H1 (cell line): ENCODE data around the gene CPA4. TPM values are rescaled to one million over a fixed set of nuclear protein-coding genes. Genes with fewer than 3 reads are reported as not detected.

Experiments
- CTCF ChIA-PET: fragments of 300-600 bp; sonication (Branson Sonifier 250); formaldehyde crosslinking; loops from one replicate; lab custom pipeline; 2021; ENCODE audit not compliant: partially characterized antibody; lab: Charles Lee
- POLR2A ChIA-PET: fragments of 300-600 bp; sonication (Branson Sonifier 250); formaldehyde crosslinking; loops from one replicate; lab custom pipeline; 2021; ENCODE audit warnings: inconsistent platforms; ENCODE audit not compliant: partially characterized antibody; lab: Charles Lee
- DNase-seq, 2 experiments: peaks; one replicate each; pipeline versions ENCODE4 v3.0.0 to v3.0.0-alpha.2; 2010 to 2022; ENCODE audit warnings: low spot score in 2 of 2, low read depth in 1 of 2, mixed read lengths in 1 of 2
- FAIRE-seq: peaks from 2 replicates; lab custom pipeline; 2011; peaks lifted over from hg19 to GRCh38; lab: Jason Lieb, UNC
- H2AFZ ChIP-seq: 2 replicates; pipeline ENCODE4 v1.8.1; 2012; ENCODE audit warnings: low read length, inconsistent platforms
- H2AK5ac ChIP-seq: 2 replicates; pipeline ENCODE4 v1.6.1; 2013; ENCODE audit warnings: low read depth, low read length
- H2BK120ac ChIP-seq: replicated peaks from 2 replicates; pipeline ENCODE3; 2013; ENCODE audit warnings: low read depth, low read length, inconsistent platforms
- H2BK12ac ChIP-seq: 2 replicates; pipeline ENCODE4 v1.6.1; 2013; ENCODE audit warnings: low read depth, low read length
- H2BK15ac ChIP-seq: 2 replicates; pipeline ENCODE4 v1.6.1; 2013; ENCODE audit warnings: low read length
- H2BK20ac ChIP-seq: 2 replicates; pipeline ENCODE4 v1.6.1; 2013; ENCODE audit warnings: low read length
- H2BK5ac ChIP-seq: 2 replicates; pipeline ENCODE4 v1.6.1; 2013; ENCODE audit warnings: low read depth, low read length
- H3K14ac ChIP-seq: 2 replicates; pipeline ENCODE4 v1.6.1; 2013; ENCODE audit warnings: inconsistent platforms; ENCODE audit not compliant: insufficient read length
- H3K18ac ChIP-seq: 2 replicates; pipeline ENCODE4 v1.6.1; 2013; ENCODE audit warnings: low read length; ENCODE audit errors: extremely low read depth
- H3K23ac ChIP-seq: 2 replicates; pipeline ENCODE4 v1.6.1; 2013; ENCODE audit warnings: inconsistent platforms; ENCODE audit not compliant: insufficient read length
- H3K23me2 ChIP-seq: 2 replicates; pipeline ENCODE4 v1.6.1; 2013; ENCODE audit warnings: low read depth, low read length
- H3K27ac ChIP-seq: 2 replicates; pipeline ENCODE4 v1.6.1; 2011; ENCODE audit warnings: low read depth, low read length, inconsistent platforms
- H3K27me3 ChIP-seq, 4 experiments: replicated peaks in 1 of 4; 1 replicate in 1 of 4; 2 replicates in 3 of 4; pipeline versions ENCODE4 v1.6.1 to v1.8.1; 2011 to 2013; ENCODE audit warnings: low read length in 3 of 4, mild to moderate bottlenecking in 3 of 4, inconsistent platforms in 2 of 4, mixed read lengths in 2 of 4, moderate library complexity in 1 of 4; ENCODE audit not compliant: control insufficient read depth in 3 of 4, insufficient read depth in 3 of 4; ENCODE audit errors: extremely low read depth in 1 of 4
- H3K36me3 ChIP-seq, 4 experiments: 2 replicates each; pipeline versions ENCODE4 v1.6.1 to v1.8.1; 2011 to 2013; ENCODE audit warnings: mild to moderate bottlenecking in 4 of 4, low read length in 3 of 4, moderate library complexity in 2 of 4, control low read depth in 1 of 4, inconsistent platforms in 1 of 4; ENCODE audit not compliant: insufficient read depth in 4 of 4, control insufficient read depth in 2 of 4
- H3K4ac ChIP-seq: replicated peaks from 2 replicates; pipeline ENCODE3; 2013; ENCODE audit warnings: low read length, low read depth, mixed read lengths, inconsistent platforms; ENCODE audit not compliant: insufficient read length
- H3K4me1 ChIP-seq, 4 experiments: replicated peaks in 1 of 4; 1 replicate in 1 of 4; 2 replicates in 3 of 4; pipeline versions ENCODE4 v1.6.1 to v1.8.1; 2011 to 2013; ENCODE audit warnings: low read length in 3 of 4, inconsistent platforms in 2 of 4, mixed read lengths in 1 of 4; ENCODE audit not compliant: insufficient read depth in 4 of 4, control insufficient read depth in 3 of 4
- H3K4me2 ChIP-seq, 2 experiments: 2 replicates each; pipeline versions ENCODE4 v1.6.1 to v1.8.1; 2011 to 2013; ENCODE audit warnings: low read depth in 2 of 2, low read length in 2 of 2, control low read depth in 1 of 2, inconsistent platforms in 1 of 2, mild to moderate bottlenecking in 1 of 2; ENCODE audit not compliant: insufficient read depth in 1 of 2
- H3K4me3 ChIP-seq, 4 experiments: fragments of 200-600, 300-600 bp in 1 of 4; sonication (generic), shearing (Covaris generic), sonication (Bioruptor Twin) in 1 of 4; 2 replicates each; pipeline versions ENCODE4 v1.5.1 to v1.8.1; 2011 to 2016; ENCODE audit warnings: low read length in 4 of 4, low read depth in 3 of 4, control low read depth in 2 of 4, inconsistent platforms in 2 of 4, mild to moderate bottlenecking in 2 of 4, mixed read lengths in 1 of 4, moderate library complexity in 1 of 4; ENCODE audit not compliant: insufficient read depth in 2 of 4; ENCODE audit errors: extremely low read depth in 1 of 4
- H3K56ac ChIP-seq: replicated peaks from 2 replicates; pipeline ENCODE3; 2013; ENCODE audit warnings: low read depth, mild to moderate bottlenecking, mixed read lengths, low read length, inconsistent platforms; ENCODE audit not compliant: insufficient read length
- H3K79me1 ChIP-seq: 2 replicates; pipeline ENCODE4 v1.6.1; 2013; ENCODE audit warnings: low read depth, low read length, control low read depth
- H3K79me2 ChIP-seq, 2 experiments: 2 replicates each; pipeline versions ENCODE4 v1.6.1 to v1.8.1; 2012 to 2013; ENCODE audit warnings: low read length in 2 of 2, mild to moderate bottlenecking in 2 of 2, inconsistent platforms in 1 of 2; ENCODE audit not compliant: insufficient read depth in 2 of 2, control insufficient read depth in 1 of 2
- H3K9ac ChIP-seq, 4 experiments: replicated peaks in 1 of 4; 1 replicate in 1 of 4; 2 replicates in 3 of 4; pipeline versions ENCODE4 v1.6.1 to v1.8.1; 2011 to 2013; ENCODE audit warnings: low read depth in 3 of 4, low read length in 3 of 4, control low read depth in 2 of 4, mild to moderate bottlenecking in 2 of 4, moderate library complexity in 2 of 4, inconsistent platforms in 1 of 4; ENCODE audit errors: extremely low read depth in 1 of 4
- H3K9me3 ChIP-seq, 2 experiments: 2 replicates each; pipeline versions ENCODE4 v1.6.1 to v1.8.1; 2012 to 2013; ENCODE audit warnings: mild to moderate bottlenecking in 2 of 2, moderate library complexity in 2 of 2, control low read depth in 1 of 2, inconsistent platforms in 1 of 2, low read depth in 1 of 2, low read length in 1 of 2, mixed read lengths in 1 of 2; ENCODE audit not compliant: insufficient read depth in 2 of 2
- H4K20me1 ChIP-seq, 2 experiments: replicated peaks in 1 of 2; 2 replicates each; pipeline versions ENCODE3 to v1.8.1; 2011 to 2013; ENCODE audit warnings: inconsistent platforms in 2 of 2, low read length in 2 of 2, mild to moderate bottlenecking in 1 of 2; ENCODE audit not compliant: insufficient read depth in 2 of 2, control insufficient read depth in 1 of 2
- H4K5ac ChIP-seq: 2 replicates; pipeline ENCODE4 v1.6.1; 2013; ENCODE audit warnings: low read length, low read depth, mixed read lengths, inconsistent platforms; ENCODE audit not compliant: insufficient read length
- H4K8ac ChIP-seq: 2 replicates; pipeline ENCODE4 v1.8.0; 2013; ENCODE audit warnings: mild to moderate bottlenecking, moderate library complexity, low read length, inconsistent platforms; ENCODE audit not compliant: insufficient read depth; ENCODE audit errors: extremely low read depth
- H4K91ac ChIP-seq: replicated peaks from 2 replicates; pipeline ENCODE3; 2013; ENCODE audit warnings: low read length, mixed read lengths, inconsistent platforms; ENCODE audit not compliant: insufficient read length
- BRCA1 ChIP-seq: IDR thresholded peaks from 2 replicates; pipeline ENCODE4 v1.6.1; 2012; ENCODE audit warnings: low read depth, low read length, improper control_type of control experiment
- EP300 ChIP-seq, 2 experiments: IDR thresholded peaks; 1 replicate in 1 of 2; 2 replicates in 1 of 2; pipeline ENCODE4 v1.6.1; 2011 to 2012; ENCODE audit warnings: low read depth in 2 of 2, low read length in 2 of 2, mild to moderate bottlenecking in 2 of 2, borderline replicate concordance in 1 of 2, inconsistent platforms in 1 of 2, moderate library complexity in 1 of 2
- HDAC6 ChIP-seq: IDR thresholded peaks from one replicate; pipeline ENCODE4 v1.7.1; 2012; ENCODE audit warnings: low read depth, mild to moderate bottlenecking, inconsistent platforms, low read length, moderate library complexity
- POU5F1 ChIP-seq: IDR thresholded peaks from 2 replicates; pipeline ENCODE4 v1.6.1; 2011; ENCODE audit warnings: low read depth, mild to moderate bottlenecking, low read length, moderate library complexity
- RFX5 ChIP-seq: IDR thresholded peaks from 2 replicates; pipeline ENCODE4 v1.6.1; 2011; ENCODE audit warnings: low read depth, low read length, improper control_type of control experiment, borderline replicate concordance
- ZNF274 ChIP-seq: IDR thresholded peaks from 2 replicates; pipeline ENCODE4 v1.7.0; 2012; ENCODE audit warnings: low read length, borderline replicate concordance; ENCODE audit errors: extremely low read depth
- WGBS, 2 experiments: shearing (Covaris generic) in 1 of 2; methylation state at CpG; one replicate each; pipeline versions ENCODE4 v1.1.6 to v1.1.7; 2013 to 2015; ENCODE audit warnings: low lambda C conversion rate in 2 of 2, mixed read lengths in 2 of 2, inconsistent platforms in 1 of 2, low coverage in 1 of 2, missing lambda C conversion rate in 1 of 2; ENCODE audit not compliant: insufficient replicate concordance in 2 of 2, insufficient coverage in 1 of 2, insufficient read length in 1 of 2; ENCODE audit errors: extremely low coverage in 1 of 2, missing lambda C conversion rate in 1 of 2; 5-methylcytosine and 5-hydroxymethylcytosine counted together
- polyA plus RNA-seq, 7 experiments: library from polyadenylated mRNA; depleted of rRNA in 3 of 7; stranded (reverse) in 5 of 7; unstranded in 2 of 7; fragments of >200 nt in 5 of 7; fragments of 200-250 nt in 2 of 7; gene quantifications; 1 replicate in 5 of 7; 2 replicates in 1 of 7; 4 replicates in 1 of 7; pipeline versions ENCODE4 v1.2.1 to v1.2.3, GENCODE V29; 2011 to 2013; ENCODE audit warnings: missing spikeins in 2 of 7, mixed read lengths in 2 of 7
- total RNA-seq: library from RNA; stranded (reverse); fragmentation: NEBNext Ultra II Directional; extraction: Animal tissue kit (Norgen Biotek cat#: 25700); gene quantifications from 2 replicates; pipeline ENCODE4 v1.2.1, GENCODE V29; 2021
- TF ChIP-seq, protein P1 (sequence below), 3 experiments: IDR thresholded peaks; 1 replicate in 2 of 3; 2 replicates in 1 of 3; pipeline versions ENCODE4 v1.5.1 to v1.6.1; 2011; ENCODE audit warnings: low read length in 3 of 3, mild to moderate bottlenecking in 3 of 3, inconsistent platforms in 2 of 3, low read depth in 1 of 3, moderate library complexity in 1 of 3; ENCODE audit not compliant: insufficient read depth in 1 of 3; ENCODE audit errors: control extremely low read depth in 1 of 3

CPA4 gene
- total and polyA plus RNA-seq, 2 of the 8 experiments (the other 6 are each of a cell fraction or from before 2014, with no cell fraction given): 0.03 TPM; not detected in 1

- Histone ChIP-seq H3K23ac (no peak overlapping the region), H3K18ac (no peak overlapping the region), H2BK20ac (no peak overlapping the region), H3K4me1 (peaks cover 5 to 11% (median 10%) of the 10 kb centered on the region in 4 experiments), H4K91ac (no peak overlapping the region), H4K20me1 (no peaks in the 10 kb centered on the region), H2BK15ac (peak overlapping the region; percentile 65; the same call in 1 of the 2 replicates), H4K5ac (no peak overlapping the region), H3K14ac (no peak overlapping the region), H2AK5ac (no peak overlapping the region), H3K27me3 (no peaks in the 10 kb centered on the region), H3K79me1 (no peaks in the 10 kb centered on the region), H3K27ac (no peak overlapping the region), H3K4ac (no peak overlapping the region), H3K4me3 (no peak overlapping the region), H3K56ac (no peak overlapping the region), H4K8ac (no peak overlapping the region), H2BK120ac (no peak overlapping the region), H2BK12ac (no peak overlapping the region), H3K9ac (no peak overlapping the region), H3K23me2 (no peaks in the 10 kb centered on the region), H3K79me2 (no peaks in the 10 kb centered on the region), H2AFZ (no peak overlapping the region), H3K4me2 (no peak overlapping the region), H3K36me3 (no peaks in the 10 kb centered on the region), H2BK5ac (no peak overlapping the region), H3K9me3 (0 out of 4 replicates have a peak, but pooled peaks cover 0 to 6% of the 10 kb centered on the region in 2 experiments)
- no peak for TF ChIP-seq BRCA1
- no peak for TF ChIP-seq HDAC6
- no peak for TF ChIP-seq EP300 (IDR thresholded peaks at IDR 0.05; ENCODE audit: borderline replicate concordance in 1 of 2, low read depth in 2 of 2, low read length in 2 of 2)
- TF ChIP-seq POU5F1: no peak
- TF ChIP-seq, protein P1, sequence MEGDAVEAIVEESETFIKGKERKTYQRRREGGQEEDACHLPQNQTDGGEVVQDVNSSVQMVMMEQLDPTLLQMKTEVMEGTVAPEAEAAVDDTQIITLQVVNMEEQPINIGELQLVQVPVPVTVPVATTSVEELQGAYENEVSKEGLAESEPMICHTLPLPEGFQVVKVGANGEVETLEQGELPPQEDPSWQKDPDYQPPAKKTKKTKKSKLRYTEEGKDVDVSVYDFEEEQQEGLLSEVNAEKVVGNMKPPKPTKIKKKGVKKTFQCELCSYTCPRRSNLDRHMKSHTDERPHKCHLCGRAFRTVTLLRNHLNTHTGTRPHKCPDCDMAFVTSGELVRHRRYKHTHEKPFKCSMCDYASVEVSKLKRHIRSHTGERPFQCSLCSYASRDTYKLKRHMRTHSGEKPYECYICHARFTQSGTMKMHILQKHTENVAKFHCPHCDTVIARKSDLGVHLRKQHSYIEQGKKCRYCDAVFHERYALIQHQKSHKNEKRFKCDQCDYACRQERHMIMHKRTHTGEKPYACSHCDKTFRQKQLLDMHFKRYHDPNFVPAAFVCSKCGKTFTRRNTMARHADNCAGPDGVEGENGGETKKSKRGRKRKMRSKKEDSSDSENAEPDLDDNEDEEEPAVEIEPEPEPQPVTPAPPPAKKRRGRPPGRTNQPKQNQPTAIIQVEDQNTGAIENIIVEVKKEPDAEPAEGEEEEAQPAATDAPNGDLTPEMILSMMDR (IDR thresholded peaks at IDR 0.05; ENCODE audit: control extremely low read depth in 1 of 3, insufficient read depth in 1 of 3, low read depth in 1 of 3, low read length in 3 of 3): no peak
- TF ChIP-seq ZNF274: no peak
- TF ChIP-seq RFX5: no peak
- DNase-seq (no peak), FAIRE-seq (no peak)
- ChIA-PET CTCF (interaction anchor here (0.8 kb wide), 1 partner anchor 22 kb away, joined by 3 read pairs; no protein-coding TSS in a partner anchor), POLR2A (no interaction called here)
- 87% methylated on average over 5 of the region's 5 CpGs; no CpG with 5 or more reads in 1 of the 2 experiments for WGBS, 2 experiments
These were observed 66.4 kb downstream of the CPA4 start for GRCh38 chr7:130359276-130359857.
